ENCODE results near the gene MAPK1.
A peak's percentile ranks its signal among the peaks of the same experiment; 100 is the strongest.
"Not testable (repeated sequence)": the region's sequence is repeated elsewhere in the genome, so short reads cannot be mapped to it uniquely, and the experiment has no call there.

MAPK1 gene

GRCh38 chr22:21724496-21724895 lies 142.9 kb downstream of the MAPK1 start:
- DNase-seq, result not testable (repeated sequence)

- DNase-seq, result not testable (repeated sequence)
Measured at GRCh38 chr22:21721195-21721852, 146.1 kb downstream of the MAPK1 start.

- not testable (repeated sequence) for DNase-seq
Measured at GRCh38 chr22:21720191-21720859, 147.1 kb downstream of the MAPK1 start.

- DNase-seq, result no peak
Measured at GRCh38 chr22:21719024-21719423, 148.4 kb downstream of the MAPK1 start.

GRCh38 chr22:21718499-21718898 lies 148.9 kb downstream of the MAPK1 start:
- DNase-seq, result no peak

GRCh38 chr22:21716395-21717122 lies 150.9 kb downstream of the MAPK1 start:
- DNase-seq, result not testable (repeated sequence)

- DNase-seq, result no peak
Measured at GRCh38 chr22:21714786-21715185, 152.7 kb downstream of the MAPK1 start.

GRCh38 chr22:21714059-21714770 lies 153.2 kb downstream of the MAPK1 start:
- no peak for DNase-seq

- no peak for DNase-seq
Measured at GRCh38 chr22:21713428-21714058, 153.9 kb downstream of the MAPK1 start.

GRCh38 chr22:21712751-21713427 lies 154.6 kb downstream of the MAPK1 start:
- peak; percentile 49 for DNase-seq

GRCh38 chr22:21711851-21712250 lies 155.6 kb downstream of the MAPK1 start:
- no peak for DNase-seq

- no peak for DNase-seq
Measured at GRCh38 chr22:21710156-21710555, 157.3 kb downstream of the MAPK1 start.

GRCh38 chr22:21709688-21710087 lies 157.8 kb downstream of the MAPK1 start:
- no peak for DNase-seq

- DNase-seq, result no peak
Measured at GRCh38 chr22:21708960-21709359, 158.5 kb downstream of the MAPK1 start.

- no peak for DNase-seq
Measured at GRCh38 chr22:21707677-21708076, 159.8 kb downstream of the MAPK1 start.
